MCF 10A (cell line): ENCODE data around the gene TPD52L1. TPM values are rescaled to one million over a fixed set of nuclear protein-coding genes. Genes with fewer than 3 reads are reported as not detected.

Experiments used
- BruUV-seq: library from RNA; stranded (reverse); fragments of 400-500 nt; replicated peaks from 2 replicates; lab custom pipeline; 2021; lab: Mats Ljungman, UMichigan
- CTCF ChIA-PET: fragments of 300-600 bp; sonication (Branson Sonifier 250); formaldehyde crosslinking; extraction: SDS; loops from one replicate; lab custom pipeline; 2021; ENCODE audit warnings: antibody characterized with exemption, inconsistent platforms; lab: Yijun Ruan, JAX
- POLR2A ChIA-PET: fragments of 300-600, 350-650 bp; sonication (Branson Sonifier 250); formaldehyde crosslinking; extraction: SDS; loops from one replicate; lab custom pipeline; 2020; ENCODE audit warnings: antibody characterized with exemption, inconsistent platforms; lab: Yijun Ruan, JAX
- DNase-seq: peaks from one replicate; pipeline ENCODE4 v3.0.0-alpha.2; 2018; ENCODE audit not compliant: unreplicated experiment
- H3K27ac Mint-ChIP-seq: one replicate; pipeline ENCODE4 v1.8.0; 2022; ENCODE audit warnings: mild to moderate bottlenecking, low read depth, mixed read lengths; ENCODE audit not compliant: unreplicated experiment
- H3K27me3 Mint-ChIP-seq: one replicate; pipeline ENCODE4 v1.8.0; 2022; ENCODE audit warnings: mixed read lengths; ENCODE audit not compliant: insufficient read depth, unreplicated experiment
- H3K36me3 Mint-ChIP-seq: one replicate; pipeline ENCODE4 v1.8.0; 2022; ENCODE audit warnings: mild to moderate bottlenecking, moderate library complexity, mixed read lengths; ENCODE audit not compliant: insufficient read depth, unreplicated experiment
- H3K4me1 Mint-ChIP-seq: one replicate; pipeline ENCODE4 v1.8.0; 2022; ENCODE audit warnings: mixed read lengths; ENCODE audit not compliant: insufficient read depth, unreplicated experiment
- H3K4me3 Mint-ChIP-seq: one replicate; pipeline ENCODE4 v1.8.0; 2022; ENCODE audit warnings: mild to moderate bottlenecking, moderate library complexity, mixed read lengths; ENCODE audit not compliant: unreplicated experiment
- H3K9me3 Mint-ChIP-seq: one replicate; pipeline ENCODE4 v1.8.0; 2022; ENCODE audit warnings: mixed read lengths; ENCODE audit not compliant: unreplicated experiment
- CTCF ChIP-seq: fragments of 200-600 bp; IDR thresholded peaks from one replicate; pipeline ENCODE4 v1.8.0; 2022; ENCODE audit warnings: antibody characterized with exemption, mild to moderate bottlenecking; ENCODE audit not compliant: unreplicated experiment
- intact Hi-C: fragments of 100-400 bp; cut with micrococcal nuclease; formaldehyde crosslinking; loops from 2 replicates; pipeline ENCODE4 v1.14.1; 2022
- total RNA-seq: library from RNA; stranded (reverse); gene quantifications from 2 replicates; pipeline ENCODE4 v1.2.3, GENCODE V29; 2022

Gene TPD52L1
- total RNA-seq, 1 experiment from 2014 or later, result 69.5 TPM

- ChIA-PET CTCF (interaction anchor here (0.7 to 1.9 kb wide), 7 partner anchors 10 to 98 kb away, joined by 3 to 7 read pairs (median 4); partner anchors contain the start of gene TPD52L1), POLR2A (interaction anchor here (1.1 to 2.4 kb wide), 13 partner anchors 9 to 92 kb away, joined by 3 to 17 read pairs (median 4); partner anchors contain the start of gene TPD52L1)
- no peak overlapping the region for H3K4me3 Mint-ChIP-seq
- peak overlapping the region; percentile 57 for H3K27ac Mint-ChIP-seq
- DNase-seq, result peak; percentile 74
- H3K9me3 Mint-ChIP-seq, result peaks cover 14% of the 10 kb centered on the region
- H3K27me3 Mint-ChIP-seq, result no peaks in the 10 kb centered on the region
- BruUV-seq, result no TSS peak
- peaks cover 19% of the 10 kb centered on the region for H3K4me1 Mint-ChIP-seq
- TF ChIP-seq CTCF, result no peak
- peaks cover 12% of the 10 kb centered on the region for H3K36me3 Mint-ChIP-seq
- intact Hi-C loops, result no loop called here
Measured at GRCh38 chr6:125245523-125246264, 92.1 kb downstream of the TPD52L1 start.

- ChIA-PET POLR2A (interaction anchor here (0.6 to 2.4 kb wide), 9 partner anchors 8 to 92 kb away, joined by 3 to 17 read pairs (median 4); partner anchors contain the start of gene TPD52L1), CTCF (interaction anchor here (0.8 to 1.9 kb wide), 5 partner anchors 9 to 93 kb away, joined by 3 to 7 read pairs (median 3); partner anchors contain the start of gene TPD52L1)
- no peak overlapping the region for H3K4me3 Mint-ChIP-seq
- no peak for DNase-seq
- no TSS peak for BruUV-seq
- peaks cover 12% of the 10 kb centered on the region for H3K36me3 Mint-ChIP-seq
- TF ChIP-seq CTCF, result no peak
- no peaks in the 10 kb centered on the region for H3K27me3 Mint-ChIP-seq
- intact Hi-C loops, result no loop called here
- peaks cover 19% of the 10 kb centered on the region for H3K4me1 Mint-ChIP-seq
- H3K27ac Mint-ChIP-seq, result no peak overlapping the region
- H3K9me3 Mint-ChIP-seq, result peaks cover 5% of the 10 kb centered on the region
Measured at GRCh38 chr6:125246566-125246965, 93.0 kb downstream of the TPD52L1 start.

GRCh38 chr6:125248136-125248535 lies 94.6 kb downstream of the TPD52L1 start:
- DNase-seq, result no peak
- Mint-ChIP-seq H3K27ac (no peak overlapping the region), H3K4me1 (peaks cover 27% of the 10 kb centered on the region), H3K4me3 (no peak overlapping the region), H3K9me3 (no peaks in the 10 kb centered on the region), H3K36me3 (peaks cover 17% of the 10 kb centered on the region), H3K27me3 (no peaks in the 10 kb centered on the region)
- CTCF ChIA-PET, result interaction anchor here (1.0 to 1.5 kb wide), 2 partner anchors 50 to 55 kb away, joined by 3 to 5 read pairs; no protein-coding TSS in a partner anchor
- intact Hi-C loops, result no loop called here
- TF ChIP-seq CTCF, result no peak
- no TSS peak for BruUV-seq
- POLR2A ChIA-PET, result interaction anchor here (0.5 to 1.2 kb wide), 2 partner anchors 46 to 55 kb away, joined by 3 read pairs; no protein-coding TSS in a partner anchor

GRCh38 chr6:125250511-125250910 lies 96.9 kb downstream of the TPD52L1 start:
- POLR2A ChIA-PET, result interaction anchor here (1.2 kb wide), 2 partner anchors 18 to 20 kb away, joined by 3 to 4 read pairs; no protein-coding TSS in a partner anchor
- peaks cover 36% of the 10 kb centered on the region for H3K4me1 Mint-ChIP-seq
- CTCF ChIA-PET, result interaction anchor here (0.5 to 1.4 kb wide), 6 partner anchors 15 to 1483 kb away, joined by 3 to 5 read pairs (median 3); no protein-coding TSS in a partner anchor

More at GRCh38 chr6:125250511-125250910, 96.9 kb downstream of the TPD52L1 start:
- no peak for DNase-seq
- no TSS peak for BruUV-seq
- intact Hi-C loops, result no loop called here
- H3K36me3 Mint-ChIP-seq, result peaks cover 17% of the 10 kb centered on the region
- no peaks in the 10 kb centered on the region for H3K27me3 Mint-ChIP-seq
- no peak for TF ChIP-seq CTCF
- no peak overlapping the region for H3K27ac Mint-ChIP-seq
- no peak overlapping the region for H3K4me3 Mint-ChIP-seq
- H3K9me3 Mint-ChIP-seq, result no peaks in the 10 kb centered on the region
